ENCODE data around the gene FSTL4. TPM values are rescaled to one million over a fixed set of nuclear protein-coding genes. Genes with fewer than 3 reads are reported as not detected.

FSTL4 gene
- total RNA-seq, 2 donors from 2014 or later, result not detected

- no peak for TF ChIP-seq CTCF (IDR thresholded peaks at IDR 0.05)
- H3K9me3 ChIP-seq, result no peaks in the 10 kb centered on the region
- H3K27ac ChIP-seq, result no peak overlapping the region
- no peak for DNase-seq (ENCODE audit: low spot score)
- no peaks in the 10 kb centered on the region for H3K36me3 ChIP-seq
- no peaks in the 10 kb centered on the region for H3K4me1 ChIP-seq
- H3K27me3 ChIP-seq, result no peaks in the 10 kb centered on the region
- H3K4me3 ChIP-seq, result no peak overlapping the region
These were observed 334.6 kb downstream of the FSTL4 start for GRCh38 chr5:133277744-133278143.

GRCh38 chr5:133276171-133276570 is 336.2 kb downstream of the FSTL4 start:
- H3K27ac ChIP-seq, result no peak overlapping the region
- no peak for TF ChIP-seq CTCF (IDR thresholded peaks at IDR 0.05)
- no peak for DNase-seq (ENCODE audit: low spot score)

GRCh38 chr5:133275631-133276030 is 336.7 kb downstream of the FSTL4 start:
- DNase-seq (ENCODE audit: low spot score), result no peak
- no peak overlapping the region for H3K4me3 ChIP-seq
- no peak for TF ChIP-seq CTCF (IDR thresholded peaks at IDR 0.05)
- no peaks in the 10 kb centered on the region for H3K27me3 ChIP-seq
- no peaks in the 10 kb centered on the region for H3K9me3 ChIP-seq
- no peaks in the 10 kb centered on the region for H3K4me1 ChIP-seq
- H3K36me3 ChIP-seq, result no peaks in the 10 kb centered on the region
- H3K27ac ChIP-seq, result no peak overlapping the region

More at GRCh38 chr5:133276171-133276570, 336.2 kb downstream of the FSTL4 start:
- Histone ChIP-seq H3K4me1 (no peaks in the 10 kb centered on the region), H3K27me3 (no peaks in the 10 kb centered on the region), H3K9me3 (no peaks in the 10 kb centered on the region), H3K36me3 (no peaks in the 10 kb centered on the region), H3K4me3 (no peak overlapping the region)

GRCh38 chr5:133274597-133274935 is 337.8 kb downstream of the FSTL4 start:
- Histone ChIP-seq H3K27me3 (no peaks in the 10 kb centered on the region), H3K4me3 (no peak overlapping the region), H3K9me3 (no peaks in the 10 kb centered on the region), H3K27ac (no peak overlapping the region), H3K4me1 (no peaks in the 10 kb centered on the region), H3K36me3 (no peaks in the 10 kb centered on the region)
- no peak for DNase-seq (ENCODE audit: low spot score)
- no peak for TF ChIP-seq CTCF (IDR thresholded peaks at IDR 0.05)

GRCh38 chr5:133273661-133274596 is 338.4 kb downstream of the FSTL4 start:
- Histone ChIP-seq H3K36me3 (no peaks in the 10 kb centered on the region), H3K27me3 (no peaks in the 10 kb centered on the region), H3K9me3 (no peaks in the 10 kb centered on the region), H3K27ac (no peak overlapping the region), H3K4me1 (no peaks in the 10 kb centered on the region), H3K4me3 (no peak overlapping the region)
- TF ChIP-seq CTCF (IDR thresholded peaks at IDR 0.05), result no peak
- DNase-seq (ENCODE audit: low spot score), result no peak
